Body of pancreas (tissue), 4 donors: ENCODE data around the gene ZDHHC20.

Experiments
- CTCF ChIP-seq, 7 experiments: fragments of 450-650 bp in 4 of 7; fragments of 200-600 bp in 3 of 7; sonication (generic) in 3 of 7; IDR thresholded peaks; one replicate each; pipeline ENCODE4 v1.5.1; 2016 to 2019; ENCODE audit warnings: antibody characterized with exemption in 7 of 7
- POLR2A ChIP-seq, 3 donors: fragments of 450-650 bp; IDR thresholded peaks; one replicate each; pipeline ENCODE4 v1.6.1; 2016; ENCODE audit warnings: antibody characterized with exemption in 3 of 3, mild to moderate bottlenecking in 2 of 3

GRCh38 chr13:21354721-21355120 is 104.4 kb downstream of the ZDHHC20 start:
- TF ChIP-seq POLR2A (IDR thresholded peaks at IDR 0.05) (no peak), CTCF (IDR thresholded peaks at IDR 0.05) (no peak)
